HG02884 (cell line): ENCODE measurements around the gene AOX1.
"Not testable (repeated sequence)": the region's sequence is repeated elsewhere in the genome, so short reads cannot be mapped to it uniquely, and the experiment has no call there.

ENCODE experiments used
- ATAC-seq: cut with Tn5 transposase; IDR thresholded peaks from one replicate; pipeline ENCODE4 v1.9.1; 2021; ENCODE audit warnings: mild to moderate bottlenecking, moderate library complexity; ENCODE audit not compliant: unreplicated experiment

AOX1 gene

DNA sequence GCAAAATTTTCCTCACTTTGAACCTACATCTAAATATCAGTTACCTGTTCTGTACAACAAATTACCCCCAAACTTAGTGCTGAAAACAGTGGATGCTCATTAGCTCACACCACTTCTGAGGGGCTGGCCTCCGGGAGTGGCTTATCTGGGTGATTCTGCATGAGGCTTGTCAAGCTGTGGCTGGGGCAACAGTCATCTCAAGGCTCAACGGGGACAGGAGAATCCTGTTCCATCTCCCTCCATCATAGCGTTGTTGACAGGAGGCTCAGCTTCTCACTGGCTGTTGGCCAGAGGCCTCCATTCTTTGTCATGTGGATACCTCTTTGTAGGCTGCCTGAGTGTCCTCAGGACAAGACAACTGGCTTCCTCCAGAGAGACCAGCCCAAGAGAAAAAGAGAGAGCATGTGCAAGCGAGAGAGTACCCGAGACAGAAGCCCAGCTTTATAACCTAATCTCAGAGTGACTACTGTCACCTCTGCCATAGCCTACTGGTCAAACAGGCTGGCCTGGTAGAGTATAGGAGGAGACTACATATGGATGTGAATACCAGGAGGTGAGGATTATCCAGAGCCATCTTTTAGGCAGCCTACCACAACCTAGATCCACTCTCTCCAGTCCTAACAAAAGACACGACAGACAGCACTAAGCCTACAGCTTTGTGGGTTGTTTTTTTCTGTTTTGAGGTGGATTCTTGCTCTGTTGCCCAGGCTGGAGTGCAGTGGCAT lies 79.1 kb downstream of the AOX1 start:
- ATAC-seq: no peak

DNA sequence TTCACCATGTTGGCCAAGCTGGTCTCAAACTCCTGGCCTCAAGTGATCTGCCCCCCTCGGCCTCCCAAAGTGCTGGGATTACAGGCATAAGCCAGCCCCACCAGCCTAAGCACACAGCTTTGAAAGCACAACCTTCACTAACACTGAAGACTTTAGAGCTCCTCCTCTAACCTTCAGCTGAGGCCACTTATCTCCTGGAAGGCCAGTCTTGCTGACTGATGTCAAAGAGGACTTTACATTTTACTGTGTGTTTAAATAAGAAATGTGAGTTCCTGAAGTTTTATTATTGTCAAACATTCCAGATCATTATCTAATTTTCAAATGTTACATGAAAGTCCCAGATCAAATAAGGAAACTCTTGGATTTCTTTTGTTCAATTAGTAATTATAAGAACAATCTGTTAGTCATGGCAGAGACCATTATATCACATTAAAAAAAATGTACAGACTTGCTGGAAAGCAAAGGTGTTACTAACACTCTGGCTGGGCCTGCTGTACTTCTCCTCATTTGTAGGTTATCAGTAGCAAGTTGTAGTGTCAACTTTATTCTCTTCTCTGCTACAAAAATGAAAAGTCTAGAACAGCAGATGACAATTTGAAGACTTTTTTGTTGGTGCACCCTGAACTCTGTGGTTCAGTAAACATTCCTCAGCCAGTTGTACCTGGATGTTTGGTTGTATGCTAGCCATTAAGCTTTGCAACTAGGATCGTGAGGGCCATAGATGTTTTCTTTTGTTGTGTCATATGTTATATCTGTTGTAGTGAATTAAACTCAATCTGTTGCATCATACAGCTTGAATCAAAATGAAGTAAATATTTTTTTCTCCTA lies 80.0 kb downstream of the AOX1 start:
- no peak for ATAC-seq

DNA sequence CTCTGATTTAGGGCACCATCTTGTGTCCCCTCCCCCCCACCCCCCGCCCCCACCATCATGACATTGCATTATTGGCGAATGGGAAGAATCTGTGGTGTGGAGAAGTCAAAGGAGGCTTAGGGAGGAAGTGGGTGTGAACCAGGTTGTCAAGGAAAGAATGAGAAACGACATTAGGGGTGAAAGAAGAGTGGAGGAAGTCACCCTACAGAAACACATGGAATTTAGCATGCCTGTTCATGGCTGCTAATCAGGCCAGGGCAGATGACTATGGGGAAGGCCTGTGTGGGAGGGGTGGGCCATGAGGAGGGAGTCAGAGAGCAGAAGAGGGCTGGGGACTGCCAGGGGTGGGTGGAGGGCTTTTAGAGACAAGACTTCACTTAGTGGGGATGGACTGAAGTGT lies 81.6 kb downstream of the AOX1 start:
- ATAC-seq: no peak

DNA sequence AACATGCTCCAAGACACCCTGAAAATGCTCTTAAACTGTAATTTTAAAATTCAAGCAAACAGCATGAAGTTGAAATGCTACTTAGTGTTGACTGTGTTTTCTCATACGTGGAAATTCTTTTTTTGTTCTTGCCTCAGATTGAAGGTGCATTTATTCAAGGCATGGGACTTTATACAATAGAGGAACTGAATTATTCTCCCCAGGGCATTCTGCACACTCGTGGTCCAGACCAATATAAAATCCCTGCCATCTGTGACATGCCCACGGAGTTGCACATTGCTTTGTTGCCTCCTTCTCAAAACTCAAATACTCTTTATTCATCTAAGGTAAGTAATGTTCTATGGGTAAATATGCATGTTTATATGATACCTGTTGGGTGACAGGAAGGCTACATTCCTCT lies 82.7 kb downstream of the AOX1 start:
- ATAC-seq: no peak

DNA sequence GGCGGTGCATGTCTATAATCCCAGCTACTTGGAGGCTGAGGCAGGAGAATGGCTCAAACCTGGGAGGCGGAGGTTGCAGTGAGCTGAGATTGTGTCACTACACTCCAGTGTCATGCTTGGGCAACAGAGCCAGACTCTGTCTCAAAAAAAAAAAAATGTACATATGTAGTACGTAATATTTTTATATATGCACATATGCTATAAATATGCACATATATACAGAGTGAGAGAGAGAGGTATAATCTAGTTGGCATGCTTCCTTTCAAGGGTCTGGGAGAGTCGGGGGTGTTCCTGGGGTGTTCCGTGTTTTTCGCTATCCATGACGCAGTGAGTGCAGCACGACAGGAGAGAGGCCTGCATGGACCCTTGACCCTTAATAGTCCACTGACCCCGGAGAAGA lies 83.5 kb downstream of the AOX1 start:
- no peak for ATAC-seq

DNA sequence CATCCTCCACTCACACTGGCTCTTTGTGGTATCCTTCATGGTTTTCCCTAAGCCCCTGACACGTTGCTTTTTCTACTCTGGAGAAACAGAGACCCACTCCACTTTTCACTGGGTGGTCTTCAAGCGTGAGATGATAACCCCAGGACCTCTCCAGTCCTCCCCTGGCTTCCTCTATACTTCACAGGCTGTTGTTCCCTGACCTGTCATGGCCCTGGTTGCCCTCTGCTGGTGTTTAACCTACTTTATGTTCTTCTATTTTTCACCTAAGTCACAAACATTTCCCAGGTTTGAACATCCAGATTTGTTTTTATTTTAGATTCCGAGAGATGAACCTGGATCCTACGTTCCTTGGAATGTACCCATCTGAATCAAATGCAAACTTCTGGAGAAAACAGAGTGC lies 84.5 kb downstream of the AOX1 start:
- ATAC-seq: no peak

DNA sequence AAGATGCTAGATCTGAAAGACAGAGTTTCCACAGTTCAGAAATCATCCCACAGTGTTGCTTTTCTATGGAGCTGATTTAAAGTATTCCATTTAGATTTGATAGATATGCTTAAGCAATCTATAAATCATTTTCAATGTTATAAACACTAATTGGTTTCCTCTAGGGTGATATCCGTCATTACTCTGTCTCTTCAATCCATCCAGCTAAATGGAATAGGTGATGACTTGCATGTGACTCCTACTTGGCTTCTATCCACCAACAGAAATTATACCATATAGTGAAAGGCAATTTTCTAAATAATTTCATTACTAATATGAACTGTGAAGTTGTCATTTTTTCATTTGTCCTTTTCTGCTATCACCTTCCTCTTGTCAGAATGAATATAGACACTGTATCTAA lies 84.9 kb downstream of the AOX1 start:
- ATAC-seq: no peak

DNA sequence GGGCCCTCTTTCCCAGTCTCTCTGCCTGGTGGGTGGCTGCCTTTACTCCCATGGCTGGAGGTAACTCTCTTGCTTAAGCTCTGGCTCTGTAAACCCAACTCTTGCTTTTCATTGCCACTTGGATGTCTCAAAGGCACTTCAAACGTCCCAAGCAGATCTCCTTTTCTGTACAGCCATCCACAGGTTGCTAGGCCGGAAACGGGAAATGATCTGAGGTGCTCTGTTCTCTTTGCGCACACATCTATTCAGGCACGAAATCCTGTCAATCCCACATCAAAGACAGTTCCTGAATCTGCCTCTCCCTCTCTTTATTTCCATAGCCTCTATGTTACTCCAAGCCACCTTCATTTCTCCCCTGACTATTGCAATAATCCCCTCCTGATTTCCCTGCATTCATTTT lies 87.4 kb downstream of the AOX1 start:
- no peak for ATAC-seq

DNA sequence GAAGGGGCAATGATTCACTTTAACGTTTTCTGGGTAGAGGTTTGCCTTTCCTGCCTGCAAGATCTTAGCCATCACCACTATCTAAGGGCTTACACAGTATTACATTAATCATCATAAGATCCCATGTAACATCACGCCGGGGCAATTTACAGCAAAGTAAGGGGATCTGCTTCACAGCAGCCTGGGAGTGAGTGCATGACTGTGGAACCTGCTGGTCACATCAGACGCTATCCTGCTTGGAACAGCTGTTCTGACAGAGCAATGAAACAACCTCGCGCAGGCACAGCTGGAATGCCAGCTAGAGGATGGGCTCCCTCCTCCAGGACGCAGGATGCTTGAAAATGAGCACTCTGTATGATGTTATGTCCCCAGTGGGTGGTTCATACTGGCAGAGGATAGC lies 89.0 kb downstream of the AOX1 start:
- ATAC-seq: no peak

DNA sequence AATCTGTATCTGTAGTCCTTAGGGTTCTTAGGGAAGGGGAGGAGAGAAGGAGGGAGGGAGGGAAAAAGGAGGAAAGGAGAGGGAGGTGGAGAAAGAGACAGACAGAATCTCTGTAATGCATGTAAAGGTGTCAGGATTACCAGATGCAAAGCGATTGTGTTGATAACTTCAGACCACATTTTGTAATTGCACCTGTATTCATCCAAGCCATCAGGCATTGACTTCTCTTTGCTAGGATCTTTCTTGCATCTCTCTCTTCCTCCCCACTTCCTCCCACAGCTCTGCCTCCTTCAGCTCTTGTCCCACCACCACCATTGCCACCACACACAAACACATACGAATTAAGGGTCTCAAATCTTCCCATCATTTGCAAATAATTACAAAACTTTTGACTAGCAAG lies 91.4 kb downstream of the AOX1 start:
- ATAC-seq: no peak

DNA sequence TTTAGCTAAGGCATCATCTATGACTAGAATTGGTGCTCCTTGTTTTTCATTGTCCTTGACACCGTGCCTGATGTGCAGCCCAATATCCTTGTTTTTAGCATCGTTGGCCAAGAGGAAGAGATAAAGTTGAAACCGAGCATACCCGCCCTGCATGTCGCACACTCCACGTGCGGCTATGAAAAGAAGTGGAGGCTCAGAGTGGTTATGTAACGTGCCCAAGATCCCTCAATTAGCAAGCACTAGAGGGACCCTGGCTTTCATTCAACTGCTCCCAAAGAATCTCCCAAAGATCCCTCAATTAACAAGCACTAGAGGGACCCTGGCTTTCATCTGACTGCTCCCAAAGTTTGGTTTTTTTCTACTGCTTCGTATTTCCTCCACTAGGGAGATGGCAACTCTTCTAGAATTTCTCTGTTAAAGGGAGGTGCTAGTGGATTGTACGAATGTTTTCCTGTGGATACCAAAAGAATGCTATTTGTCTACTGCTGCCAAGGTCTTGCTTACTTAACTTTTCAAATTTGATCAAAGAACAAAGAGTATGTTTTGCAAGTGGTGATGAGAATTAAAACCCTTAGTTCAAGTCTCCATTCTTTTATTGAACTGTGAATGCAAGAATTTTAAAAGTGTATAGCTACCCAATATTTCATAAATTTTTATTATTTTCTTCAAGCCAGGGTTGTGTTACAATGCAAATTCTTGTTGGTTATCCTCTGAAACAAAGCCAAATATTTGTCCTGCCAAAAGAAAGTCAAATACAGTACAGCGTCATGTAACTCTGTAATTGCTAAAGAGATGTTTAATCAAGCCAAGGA lies 92.1 kb downstream of the AOX1 start:
- no peak for ATAC-seq

DNA sequence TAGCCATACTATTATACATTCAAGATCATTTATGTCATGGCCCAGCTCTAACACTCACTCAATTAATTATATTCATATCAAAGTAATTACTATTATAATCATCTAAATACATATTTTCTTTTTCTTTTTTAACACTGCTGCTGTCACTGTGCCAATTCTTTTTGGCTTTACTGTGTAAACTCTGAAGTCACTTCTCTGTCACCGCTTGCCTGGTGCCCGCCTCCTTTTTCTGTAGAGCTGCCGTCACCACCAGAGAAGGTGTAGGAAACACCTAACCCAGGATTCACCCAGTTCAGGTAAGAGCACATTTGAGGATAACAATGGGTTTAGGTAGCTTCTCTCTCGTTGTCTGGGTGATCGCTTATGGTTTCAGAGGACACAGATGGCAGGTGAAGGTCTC lies 93.3 kb downstream of the AOX1 start:
- no peak for ATAC-seq

DNA sequence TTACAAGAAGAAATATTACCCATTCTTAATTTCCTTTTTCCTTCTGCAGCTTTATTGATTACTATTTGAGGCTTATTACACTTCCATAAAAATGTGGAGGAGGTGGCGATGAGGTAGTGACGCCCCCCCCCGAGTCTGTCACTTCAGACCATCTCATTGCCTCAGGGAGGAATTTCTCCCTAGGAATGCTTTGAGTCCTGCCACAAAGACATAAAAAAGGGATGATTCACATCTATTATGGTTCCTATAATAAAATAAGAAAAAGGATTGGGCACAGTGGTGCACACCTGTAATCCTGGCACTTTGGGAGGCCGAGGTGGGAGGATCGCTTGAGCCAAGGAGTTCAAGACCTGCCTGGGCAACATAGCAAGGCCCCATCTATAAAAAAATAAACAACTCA lies 93.7 kb downstream of the AOX1 start:
- no peak for ATAC-seq

DNA sequence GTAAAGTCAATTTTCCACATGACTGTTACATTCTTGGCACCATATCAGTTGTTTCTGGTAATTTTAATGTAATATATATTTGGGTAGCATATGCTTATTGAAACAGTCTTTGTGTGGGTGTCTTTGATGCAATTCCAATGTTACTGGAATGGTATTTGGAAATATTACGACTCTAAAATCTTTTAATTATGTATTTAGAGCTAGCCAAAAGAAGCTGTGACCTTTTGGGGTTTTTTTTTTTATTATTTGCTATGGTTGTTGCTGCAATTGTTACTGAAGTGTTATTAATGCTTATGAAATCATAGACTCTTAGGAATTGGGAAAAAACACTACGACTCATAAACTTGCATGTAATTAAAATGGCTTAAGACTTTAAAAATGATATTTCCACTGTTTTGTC lies 95.9 kb downstream of the AOX1 start:
- ATAC-seq: no peak

DNA sequence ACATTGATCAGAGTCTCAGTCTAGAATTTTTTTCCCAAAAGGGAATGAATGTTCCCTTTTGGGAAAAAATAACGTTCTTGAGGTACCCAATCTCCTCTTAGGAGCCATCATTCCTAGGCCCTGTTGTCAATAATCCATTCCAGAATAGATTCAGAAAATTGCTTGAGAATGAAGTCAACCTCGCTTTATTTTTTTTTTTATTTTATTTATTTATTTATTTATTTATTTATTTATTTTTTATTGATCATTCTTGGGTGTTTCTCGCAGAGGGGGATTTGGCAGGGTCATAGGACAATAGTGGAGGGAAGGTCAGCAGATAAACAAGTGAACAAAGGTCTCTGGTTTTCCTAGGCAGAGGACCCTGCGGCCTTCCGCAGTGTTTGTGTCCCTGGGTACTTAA lies 96.6 kb downstream of the AOX1 start:
- not testable (repeated sequence) for ATAC-seq

DNA sequence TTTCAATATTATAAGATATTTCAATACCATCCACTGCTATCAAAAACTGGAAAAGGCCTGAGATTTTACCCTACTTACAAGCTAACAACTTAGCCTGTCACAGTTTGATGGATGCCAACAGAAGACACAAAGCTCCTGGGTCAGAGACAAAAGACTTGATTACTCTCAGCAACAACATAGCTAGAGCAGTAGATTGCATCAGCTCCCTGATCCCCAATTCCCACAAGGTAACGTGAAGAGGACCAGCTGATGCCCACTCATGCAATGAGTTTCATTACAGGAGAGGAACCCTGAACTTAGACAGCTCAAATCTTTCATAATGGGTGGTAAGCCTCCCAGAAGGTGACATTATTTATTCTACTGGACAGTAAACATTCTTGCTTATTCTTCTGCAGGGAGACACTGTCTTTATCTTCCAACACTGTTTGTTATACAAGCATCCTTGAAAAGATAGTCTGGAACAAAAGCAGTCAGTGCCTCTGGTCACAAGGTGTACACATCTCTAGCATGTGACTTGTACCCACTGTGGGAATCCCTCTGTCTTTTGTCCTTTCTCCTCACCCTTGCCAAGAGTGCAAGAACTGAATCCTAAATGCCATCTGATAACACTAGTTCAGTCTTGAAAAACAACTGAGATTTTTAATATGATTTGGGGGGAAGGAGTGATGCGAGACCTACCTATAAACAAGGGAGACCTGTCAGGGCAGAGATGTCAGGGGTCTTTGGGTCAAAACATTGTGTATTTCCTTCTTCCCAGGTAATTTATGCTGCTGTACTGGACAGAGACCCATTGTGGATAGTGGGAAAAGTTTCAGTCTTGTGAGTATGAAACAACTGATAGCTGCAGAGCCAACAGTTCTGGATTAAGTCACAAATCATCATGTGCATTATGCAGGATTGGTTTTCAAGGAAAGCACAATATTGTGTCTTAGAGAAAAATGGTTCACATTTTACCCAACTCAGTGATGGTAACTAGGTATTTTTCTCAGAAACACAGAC lies 102.4 kb downstream of the AOX1 start:
- no peak for ATAC-seq

DNA sequence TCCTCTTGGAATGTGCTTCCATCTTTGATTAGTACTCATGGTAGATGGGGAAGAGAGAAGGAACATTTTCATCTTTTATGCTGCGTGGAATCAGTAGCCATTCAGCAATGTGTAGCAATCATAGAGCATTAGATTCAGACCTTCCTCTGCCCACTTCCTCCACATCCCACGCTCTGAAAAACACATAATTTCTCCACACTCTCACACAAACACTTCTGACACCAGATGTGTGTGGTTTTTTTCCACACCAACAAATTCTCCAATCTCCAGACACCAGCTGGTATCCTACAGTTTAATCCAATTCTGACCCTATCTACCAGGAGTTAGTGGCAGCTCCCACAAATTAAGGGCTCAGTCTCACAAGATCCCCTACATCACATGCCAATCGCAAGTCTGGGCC lies 103.3 kb downstream of the AOX1 start:
- no peak for ATAC-seq

DNA sequence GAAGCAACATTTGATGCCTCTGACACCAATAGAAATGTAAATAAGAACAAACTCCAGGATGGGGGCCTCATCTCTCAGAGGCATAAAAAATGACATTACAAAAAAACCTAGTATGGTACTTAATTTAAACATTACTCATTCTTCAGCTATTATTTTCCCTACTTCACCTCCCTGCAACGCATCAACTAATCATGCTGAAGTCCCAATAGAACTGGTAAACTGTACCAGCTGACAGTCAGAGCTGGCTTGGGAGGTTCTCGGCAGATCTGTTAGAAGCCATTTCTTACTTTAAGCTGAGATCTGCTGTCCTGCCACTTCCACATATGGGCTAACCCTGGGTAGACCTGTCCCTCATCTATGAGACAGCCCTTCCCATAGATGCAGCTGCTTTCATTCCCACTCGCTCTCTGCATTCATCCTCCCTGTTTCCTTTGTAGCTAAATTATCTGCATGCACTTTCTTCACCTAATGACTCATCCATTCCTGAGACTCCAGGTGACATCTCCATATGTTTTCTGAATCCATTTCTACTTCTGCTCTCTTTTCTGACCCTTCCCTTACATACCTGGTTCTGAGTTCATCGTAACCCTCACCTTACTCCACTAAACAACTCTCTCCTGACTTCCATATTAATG lies 108.1 kb downstream of the AOX1 start:
- ATAC-seq: no peak

DNA sequence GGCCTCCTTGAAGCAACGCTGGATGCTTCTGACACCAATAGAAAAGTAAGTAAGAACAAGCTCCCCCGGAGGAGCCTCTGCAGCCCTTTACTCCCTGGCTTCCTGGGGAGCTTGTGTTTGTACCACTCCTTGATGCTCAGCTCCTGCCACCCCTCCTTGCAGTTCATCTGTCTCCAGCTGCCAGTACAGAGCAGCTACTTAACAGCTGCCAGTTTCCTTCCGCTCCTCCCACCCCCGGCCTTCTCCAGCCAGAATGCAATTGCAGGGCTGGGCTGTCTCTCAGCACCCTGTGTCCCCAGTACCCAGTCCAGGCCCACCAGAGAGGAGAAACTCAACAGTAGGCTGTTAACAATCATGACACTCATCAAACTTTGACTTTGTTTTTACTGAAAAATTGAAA lies 109.4 kb downstream of the AOX1 start:
- no peak for ATAC-seq

DNA sequence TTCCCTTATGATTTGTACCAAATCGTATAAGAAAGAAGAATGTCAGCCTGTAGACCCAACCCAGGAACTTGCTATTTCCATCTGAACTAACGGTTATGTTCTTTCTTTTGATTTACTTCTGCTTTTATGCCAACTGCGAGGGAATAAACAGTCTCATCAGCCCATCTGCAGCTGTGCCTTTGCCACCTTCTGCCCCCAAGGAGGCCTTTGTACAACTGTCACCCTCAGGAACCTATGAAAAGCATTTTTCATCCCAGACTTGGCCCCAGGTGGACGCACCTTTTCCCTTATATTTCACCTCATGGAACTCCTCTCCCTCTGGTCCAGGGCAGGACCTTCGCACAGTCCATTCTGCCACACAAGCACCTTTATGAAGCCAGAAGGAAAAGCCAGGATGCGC lies 109.8 kb downstream of the AOX1 start:
- ATAC-seq: no peak
